Stimulated activated naive CD4-positive, alpha-beta T cell (primary cell): ENCODE data around the gene FAM228A.

ENCODE experiments used
- DNase-seq, 6 experiments: peaks; one replicate each; lab custom pipeline; 2025; lab: John Stamatoyannopoulos, UW

The FAM228A gene

DNA sequence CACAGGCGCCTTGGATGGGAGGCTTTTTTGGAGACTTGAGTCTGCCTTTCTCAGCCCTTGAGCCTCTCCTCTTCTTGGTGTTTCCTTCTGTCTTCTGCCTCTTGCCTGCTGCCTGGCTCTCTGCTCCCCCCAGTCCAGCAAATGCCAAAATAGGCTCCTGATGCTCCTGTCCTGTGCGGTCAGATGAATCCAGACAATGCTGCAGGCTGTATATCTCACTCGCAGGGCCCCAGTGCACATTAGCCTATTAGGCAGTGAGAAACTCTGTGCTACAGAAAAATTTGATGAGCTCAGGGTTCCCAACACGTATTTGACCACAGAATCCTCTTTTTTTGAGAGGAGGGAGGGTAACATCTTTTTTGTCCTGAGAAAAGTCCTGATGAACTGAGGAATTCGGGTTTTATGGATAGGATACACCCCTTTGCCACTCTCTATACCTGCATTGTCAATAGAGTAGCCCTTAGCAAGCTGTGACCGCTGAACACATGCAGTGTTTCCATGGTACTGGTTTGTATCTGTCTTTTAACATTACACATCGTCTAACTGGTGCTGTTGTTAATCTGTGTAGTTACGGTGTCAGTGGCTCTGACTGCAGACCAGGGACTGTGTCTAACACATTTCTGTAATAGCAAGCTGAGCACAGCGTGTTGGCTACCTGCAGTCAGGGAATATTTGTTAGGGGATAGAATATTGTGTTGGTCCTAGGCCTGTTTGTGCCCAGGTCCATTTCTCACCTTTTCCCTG lies 50.8 kb downstream of the FAM228A start:
- DNase-seq, result no peak

DNA sequence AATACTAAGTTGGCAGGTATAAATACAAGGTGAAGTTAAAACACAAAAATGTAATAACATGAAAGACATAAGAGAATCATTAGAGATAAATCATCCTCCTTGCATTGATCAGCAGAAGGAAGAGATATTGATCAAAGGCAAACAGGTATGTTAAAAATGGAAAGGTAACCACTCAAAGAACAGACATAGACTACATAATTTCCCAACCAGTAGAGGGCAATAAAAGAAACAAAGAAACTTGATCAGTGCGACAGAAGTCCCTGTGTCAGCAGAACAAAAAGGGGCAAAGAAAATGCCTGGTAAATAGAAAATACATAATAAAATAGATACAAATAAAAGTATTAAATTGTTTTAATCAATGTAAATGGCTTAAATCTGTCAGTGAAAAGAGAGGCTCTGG lies 53.6 kb downstream of the FAM228A start:
- DNase-seq, result no peak

DNA sequence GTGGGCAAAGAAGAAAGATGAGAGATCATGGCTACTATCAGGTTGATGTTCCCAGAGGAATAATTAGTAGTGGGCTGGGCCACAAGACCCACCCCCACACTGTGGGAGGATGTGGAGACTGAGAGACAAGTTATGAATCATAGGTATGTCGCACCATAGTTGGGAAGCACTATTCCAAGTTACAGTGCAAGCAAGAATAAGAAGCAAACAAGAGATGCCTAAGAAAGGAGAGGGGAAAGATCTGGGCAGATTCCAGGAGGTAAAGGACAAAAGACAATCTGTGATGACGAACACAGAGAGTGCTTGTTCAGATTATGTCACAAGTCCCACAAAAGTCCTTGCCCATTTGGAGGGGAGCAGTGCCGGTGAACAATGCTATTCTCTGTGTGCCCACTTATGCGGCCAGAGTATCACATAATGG lies 56.6 kb downstream of the FAM228A start:
- DNase-seq, result no peak

DNA sequence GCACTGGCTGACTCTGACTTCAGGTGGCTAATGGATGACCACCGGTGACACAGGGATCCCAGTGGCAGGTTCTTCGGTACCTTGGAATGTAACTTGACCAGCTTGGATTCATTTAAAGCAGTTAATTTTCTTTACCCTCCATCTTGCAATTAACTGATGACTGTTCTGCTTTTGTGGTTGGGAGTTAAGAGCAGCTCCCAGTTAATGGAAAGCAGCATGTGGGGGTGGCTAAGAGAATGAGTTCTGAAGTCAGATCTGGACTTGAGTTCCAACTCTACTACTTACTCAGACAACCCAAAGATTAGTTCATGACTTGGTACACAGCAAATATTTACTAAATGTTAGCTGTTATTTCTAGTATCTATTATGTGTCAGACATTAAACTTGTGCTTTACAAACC lies 58.5 kb downstream of the FAM228A start:
- no peak for DNase-seq

DNA sequence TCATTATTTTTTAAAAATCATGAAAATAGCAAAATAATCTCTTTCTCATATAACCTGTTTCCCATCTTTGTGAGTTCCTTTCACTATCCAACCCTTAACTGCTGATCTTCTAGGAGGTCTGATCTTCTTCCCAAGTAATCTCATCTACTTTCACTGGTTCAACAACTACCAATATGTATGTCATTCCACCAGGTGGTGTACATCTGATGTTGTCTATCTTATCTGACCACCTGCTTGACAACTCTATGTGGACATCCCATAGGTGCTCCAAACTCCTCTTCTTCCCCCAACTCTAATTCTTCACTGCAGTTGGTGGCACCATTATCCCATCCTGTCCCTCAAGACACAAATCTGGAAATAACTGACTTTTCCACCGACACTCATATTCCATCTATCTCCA lies 62.5 kb downstream of the FAM228A start:
- DNase-seq, result no peak

DNA sequence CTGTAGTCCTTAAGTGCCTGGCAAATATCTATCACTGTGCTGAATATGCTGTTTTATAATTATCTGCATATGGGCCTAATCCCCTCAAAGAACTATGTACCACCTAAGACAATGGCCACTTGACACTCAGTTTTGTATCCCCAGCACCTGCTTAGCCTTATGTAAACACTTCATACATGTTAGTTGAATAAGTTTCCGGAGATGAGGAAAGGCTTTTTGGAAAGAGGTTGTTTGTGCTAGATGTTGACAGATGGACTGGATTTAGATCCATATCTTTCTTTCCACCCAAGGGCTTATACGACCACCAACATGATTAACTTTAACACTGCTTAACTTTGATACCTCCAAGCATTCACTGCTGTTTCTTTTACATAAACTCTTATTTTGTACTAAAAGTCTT lies 63.3 kb downstream of the FAM228A start:
- no peak for DNase-seq

DNA sequence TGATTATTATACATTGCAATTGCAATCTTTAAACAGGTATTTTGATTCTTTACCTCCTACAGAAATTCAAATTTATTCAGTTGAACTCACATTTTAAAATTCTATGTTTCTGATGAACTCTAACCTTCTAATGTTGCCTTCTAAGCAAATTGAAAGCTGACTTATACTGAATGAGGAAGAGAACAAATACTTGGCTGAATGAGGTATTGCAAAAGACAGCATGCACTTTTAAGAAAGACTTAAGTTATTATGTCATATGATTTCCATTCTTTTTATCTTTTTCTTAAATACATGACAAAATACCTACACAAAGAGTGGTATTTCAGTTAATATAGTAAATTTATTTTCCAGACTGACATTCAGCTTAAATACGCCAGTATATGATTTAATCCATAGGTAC lies 64.7 kb downstream of the FAM228A start:
- no peak for DNase-seq
